Measurements from ENCODE around the gene CIRBP.

Gene CIRBP

DNA sequence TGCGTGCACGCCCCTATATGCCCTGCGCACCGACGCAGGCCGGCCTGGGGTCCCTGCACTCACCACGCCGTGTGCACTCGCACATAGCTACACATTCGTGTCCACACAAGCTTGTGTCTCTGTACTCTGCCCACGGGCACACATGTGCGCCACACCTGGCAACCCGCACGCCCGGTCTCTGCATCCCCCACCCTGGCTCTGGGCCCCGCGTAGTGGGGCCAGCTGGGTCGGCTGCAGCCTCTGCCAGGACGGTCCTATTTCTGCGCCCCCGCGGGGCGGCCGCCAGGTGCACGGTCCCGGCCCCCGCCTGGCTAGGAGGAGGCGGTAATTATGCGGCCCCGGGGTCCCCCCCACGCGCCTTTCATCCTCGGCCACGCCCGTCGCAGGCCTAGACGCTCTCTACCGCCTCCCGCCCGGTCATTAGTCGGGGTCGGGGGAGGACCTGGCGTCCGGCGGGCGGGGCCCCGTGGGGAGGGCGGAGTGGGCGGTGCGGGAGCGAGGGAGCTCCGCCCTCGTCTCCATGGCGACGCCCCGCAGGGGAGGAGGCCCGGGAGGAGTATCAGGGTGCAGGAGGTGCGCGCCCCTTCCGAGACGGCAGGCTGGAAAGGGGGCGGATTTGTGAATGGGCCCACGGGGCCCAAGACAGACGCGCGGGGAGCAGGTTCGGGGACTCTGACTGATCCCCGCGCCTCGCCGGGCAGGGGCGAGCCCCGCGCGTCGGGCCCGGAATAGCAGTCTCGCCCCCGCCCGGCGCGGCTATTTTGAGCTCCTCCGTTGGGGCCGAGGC is 2.8 kb upstream of the CIRBP start:
- no peaks in the 10 kb centered on the region for H3K27me3 ChIP-seq
- no peaks in the 10 kb centered on the region for H3K9me3 ChIP-seq
- H3K27ac ChIP-seq = peak overlapping the region; percentile 71
- no peak for TF ChIP-seq Cebpa-rat (IDR thresholded peaks at IDR 0.05)
- H3K4me3 ChIP-seq = peak overlapping the region; percentile 72
- H3K36me3 ChIP-seq = peaks cover 11% of the 10 kb centered on the region
- peak overlapping the region; percentile 100 for H3K4me2 ChIP-seq
- peaks cover 91% of the 10 kb centered on the region for H3K4me1 ChIP-seq
- peak overlapping the region; percentile 77 for H3K9ac ChIP-seq
- H4K20me1 ChIP-seq = peaks cover 51% of the 10 kb centered on the region

DNA sequence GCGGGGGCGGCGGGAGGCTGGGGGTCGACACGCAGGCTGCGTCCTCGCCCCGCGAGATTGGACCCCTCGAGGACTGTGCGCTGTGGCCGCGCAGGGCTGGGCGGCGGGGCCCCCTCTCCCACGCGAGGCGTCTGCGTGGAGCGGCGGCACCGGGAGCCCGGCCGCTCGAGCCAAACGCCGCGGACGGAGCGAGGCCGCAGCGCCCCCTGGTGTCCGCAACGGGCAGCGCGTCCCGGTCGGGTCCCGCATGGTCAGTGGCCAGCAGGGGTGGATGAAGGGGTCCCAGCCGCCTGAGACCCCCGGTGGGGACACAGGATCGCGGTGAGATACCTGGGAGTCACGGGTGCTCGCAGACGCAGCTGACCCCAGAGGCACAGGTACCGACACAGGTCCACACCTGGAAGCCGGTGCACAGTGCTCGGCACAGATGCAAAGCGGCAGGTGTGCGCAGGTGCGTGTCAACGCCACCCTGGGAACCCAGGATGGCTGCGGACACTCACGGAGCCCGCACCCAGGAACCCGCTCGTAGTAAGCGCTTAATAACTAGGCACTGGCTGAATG is 2.1 kb upstream of the CIRBP start:
- peak overlapping the region; percentile 77 for H3K9ac ChIP-seq
- peak overlapping the region; percentile 71 for H3K27ac ChIP-seq

DNA sequence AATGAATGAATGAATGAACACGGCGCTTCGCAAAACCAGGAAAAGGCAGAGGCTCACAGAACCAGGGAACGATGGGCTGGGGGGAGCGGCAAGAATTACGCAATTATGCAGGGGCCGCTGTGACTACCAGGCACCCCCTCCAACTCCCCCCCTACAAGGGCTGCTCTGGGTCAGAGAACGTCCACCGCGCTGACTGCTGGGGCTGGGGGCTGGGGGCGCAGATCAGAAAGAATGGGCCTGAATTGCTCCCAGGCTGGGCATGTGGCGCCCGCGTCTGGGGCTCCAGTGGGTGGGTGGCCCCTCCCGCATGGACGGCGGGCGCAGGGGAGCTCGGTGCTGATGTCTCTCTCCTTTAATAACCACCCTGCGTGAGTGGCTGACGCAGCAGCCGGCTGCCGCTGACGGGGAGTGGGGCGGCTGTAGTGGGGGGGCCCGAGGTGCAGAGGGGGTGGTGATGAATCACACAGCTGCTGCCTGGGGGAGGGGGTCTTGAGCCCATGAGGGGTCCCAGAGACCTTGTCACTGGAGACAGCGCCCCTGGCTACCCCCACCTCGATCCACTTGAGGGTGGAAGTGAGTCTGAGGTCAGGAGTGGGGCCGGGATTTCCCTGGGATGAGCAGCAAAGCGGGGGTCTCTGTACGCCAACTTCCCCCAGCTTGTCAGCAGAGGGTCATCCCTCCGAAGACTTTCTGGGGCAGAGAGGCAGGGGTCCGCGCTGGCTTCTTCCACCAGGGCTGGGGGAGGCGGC is 1.5 kb upstream of the CIRBP start:
- H4K20me1 ChIP-seq = peaks cover 64% of the 10 kb centered on the region
- H3K4me3 ChIP-seq = peak overlapping the region; percentile 72
- H3K27ac ChIP-seq = peak overlapping the region; percentile 37; the same call in 1 of the 2 replicates
- peaks cover 91% of the 10 kb centered on the region for H3K4me1 ChIP-seq
- no peaks in the 10 kb centered on the region for H3K9me3 ChIP-seq
- peaks cover 24% of the 10 kb centered on the region for H3K36me3 ChIP-seq
- peak; percentile 60; the same call in 1 of the 2 replicates for TF ChIP-seq Cebpa-rat (IDR thresholded peaks at IDR 0.05)
- H3K4me2 ChIP-seq = peak overlapping the region; percentile 100
- H3K27me3 ChIP-seq = no peaks in the 10 kb centered on the region
- 0 out of 2 replicates have a peak overlapping the region, but pooled peaks have one; percentile 77 for H3K9ac ChIP-seq

More for the DNA sequence above, 2.1 kb upstream of the CIRBP start:
- Histone ChIP-seq H3K36me3 (peaks cover 17% of the 10 kb centered on the region), H3K4me3 (peak overlapping the region; percentile 72), H3K27me3 (no peaks in the 10 kb centered on the region), H4K20me1 (peaks cover 58% of the 10 kb centered on the region), H3K4me2 (peak overlapping the region; percentile 100), H3K9me3 (no peaks in the 10 kb centered on the region), H3K4me1 (peaks cover 91% of the 10 kb centered on the region)
- TF ChIP-seq Cebpa-rat (IDR thresholded peaks at IDR 0.05) = no peak

DNA sequence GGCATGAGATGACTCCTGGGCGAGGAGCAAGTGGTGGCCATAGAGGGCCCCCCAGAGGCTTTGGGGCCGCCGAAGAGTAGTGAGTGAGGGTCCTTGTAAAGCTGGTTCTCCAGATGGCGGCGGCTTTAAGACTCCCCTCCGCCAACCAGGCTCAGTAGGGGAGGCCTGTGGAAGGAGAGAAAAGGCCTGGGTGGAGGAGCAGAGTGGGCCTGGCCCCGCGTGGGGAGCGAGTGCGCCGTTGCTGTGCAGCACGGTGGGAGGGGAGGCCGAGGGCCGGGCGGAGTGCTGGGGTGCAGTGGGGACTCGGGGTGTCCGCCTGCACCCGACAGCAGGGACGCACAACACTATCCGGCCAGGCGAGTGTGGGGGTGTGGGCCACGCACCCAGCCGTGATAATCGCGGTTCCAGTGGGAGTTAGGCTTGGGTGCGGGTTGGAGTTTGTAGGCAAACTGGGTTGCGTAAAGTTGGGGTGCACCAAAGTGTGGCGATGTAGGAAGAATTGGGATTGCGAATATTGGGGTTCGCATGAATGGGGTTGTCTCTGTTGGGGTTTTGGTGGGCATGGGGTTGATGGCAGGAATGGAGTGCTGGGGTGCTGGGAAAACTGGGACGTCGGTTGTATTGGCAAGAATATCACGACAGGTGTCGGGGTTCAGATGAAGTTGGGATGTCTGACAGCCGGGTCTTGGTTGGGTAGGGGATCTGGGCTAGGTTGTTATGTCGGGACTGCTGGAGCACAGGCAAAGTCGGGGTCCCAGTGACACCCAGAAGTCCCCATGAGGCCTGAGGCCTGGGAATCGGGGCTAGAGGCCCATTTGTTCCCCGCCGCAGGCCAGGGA is 687 bp upstream of the CIRBP start:
- Histone ChIP-seq H3K4me1 (peaks cover 91% of the 10 kb centered on the region), H3K9ac (0 out of 2 replicates have a peak overlapping the region, but pooled peaks have one; percentile 77), H3K36me3 (peaks cover 32% of the 10 kb centered on the region), H3K27ac (peak overlapping the region; percentile 37; the same call in 1 of the 2 replicates), H4K20me1 (peaks cover 67% of the 10 kb centered on the region), H3K27me3 (no peaks in the 10 kb centered on the region), H3K4me3 (peak overlapping the region; percentile 81; the same call in 1 of the 2 replicates), H3K9me3 (no peaks in the 10 kb centered on the region), H3K4me2 (peak overlapping the region; percentile 100)
- TF ChIP-seq Cebpa-rat (IDR thresholded peaks at IDR 0.05) = no peak

DNA sequence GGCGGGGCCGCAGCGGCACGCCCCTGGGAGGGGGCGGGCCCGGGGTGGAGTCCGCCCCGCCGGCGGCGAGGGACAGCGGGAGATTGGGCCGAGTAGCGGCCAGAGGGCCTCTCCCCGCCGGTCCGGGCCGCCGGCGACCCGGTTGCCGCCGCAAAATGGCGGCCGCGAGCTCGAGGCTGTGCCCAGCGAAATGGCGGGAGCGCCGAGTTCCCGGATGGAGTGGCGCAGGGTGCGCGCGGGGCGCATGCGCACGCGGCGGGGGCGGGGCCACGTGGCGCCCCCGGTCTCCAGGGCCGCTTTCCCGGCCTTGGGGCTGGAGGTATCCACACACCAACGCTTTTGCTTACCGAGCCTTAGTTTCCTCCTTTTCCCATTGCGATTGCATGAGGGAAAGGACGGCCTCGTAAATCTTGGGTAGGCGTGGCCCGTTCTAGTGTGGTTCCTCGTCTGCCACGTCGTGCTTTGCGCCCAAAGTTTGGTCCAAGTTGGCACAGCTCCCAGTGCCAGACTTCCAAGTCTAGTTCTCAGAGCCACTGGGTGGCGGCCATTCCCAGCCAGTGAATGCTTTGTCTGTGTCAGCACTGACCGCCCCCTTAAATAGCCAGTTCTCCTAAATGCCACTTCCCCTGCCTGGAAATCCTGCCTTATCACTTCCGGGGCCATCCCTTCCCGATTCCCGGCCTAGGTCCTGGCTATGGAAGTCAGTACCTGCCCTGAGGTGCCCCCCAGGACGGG is 513 bp downstream of the CIRBP start:
- peaks cover 67% of the 10 kb centered on the region for H4K20me1 ChIP-seq
- peaks cover 44% of the 10 kb centered on the region for H3K36me3 ChIP-seq
- H3K4me3 ChIP-seq = peak overlapping the region; percentile 81

DNA sequence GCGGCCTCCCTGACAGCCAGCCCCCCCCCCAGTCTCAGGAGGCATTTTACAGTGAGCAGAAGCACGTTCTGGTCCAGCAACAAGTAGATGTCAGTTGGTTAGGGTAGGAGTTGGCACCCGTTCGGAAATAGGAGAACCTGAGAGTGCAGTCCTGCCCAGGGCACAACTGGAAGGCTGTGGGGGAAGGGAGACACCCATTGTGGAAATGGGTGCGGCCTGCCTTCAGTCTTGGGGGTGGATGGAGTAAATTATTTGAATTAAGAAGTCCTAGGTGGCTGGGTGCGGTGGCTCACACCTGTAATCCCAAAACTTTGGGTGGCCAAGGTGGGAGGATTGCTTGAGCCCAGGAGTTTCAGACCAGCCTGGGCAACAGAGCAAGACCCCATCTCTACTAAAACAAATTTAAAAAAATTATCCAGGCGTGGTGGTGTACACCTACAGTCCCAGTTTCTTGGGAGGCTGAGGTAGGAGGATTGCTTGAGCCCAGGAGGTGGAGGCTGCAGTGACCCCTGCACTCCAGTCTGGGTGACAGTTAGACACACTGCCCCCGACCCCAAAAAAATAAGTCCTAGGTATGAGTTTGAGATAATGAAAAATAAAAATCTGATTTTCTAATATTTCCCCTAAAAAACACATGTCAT is 1.2 kb downstream of the CIRBP start:
- Histone ChIP-seq H4K20me1 (peaks cover 65% of the 10 kb centered on the region), H3K36me3 (peaks cover 49% of the 10 kb centered on the region), H3K4me1 (peaks cover 88% of the 10 kb centered on the region), H3K27ac (peak overlapping the region; percentile 99), H3K9ac (peak overlapping the region; percentile 98), H3K4me3 (peak overlapping the region; percentile 81), H3K4me2 (peak overlapping the region; percentile 99), H3K9me3 (no peaks in the 10 kb centered on the region), H3K27me3 (no peaks in the 10 kb centered on the region)
- TF ChIP-seq Cebpa-rat (IDR thresholded peaks at IDR 0.05) = no peak

More for the DNA sequence above, 513 bp downstream of the CIRBP start:
- TF ChIP-seq Cebpa-rat (IDR thresholded peaks at IDR 0.05) = no peak
- Histone ChIP-seq H3K27ac (peak overlapping the region; percentile 99), H3K9ac (peak overlapping the region; percentile 98), H3K9me3 (no peaks in the 10 kb centered on the region), H3K27me3 (no peaks in the 10 kb centered on the region), H3K4me1 (peaks cover 90% of the 10 kb centered on the region), H3K4me2 (peak overlapping the region; percentile 99)

DNA sequence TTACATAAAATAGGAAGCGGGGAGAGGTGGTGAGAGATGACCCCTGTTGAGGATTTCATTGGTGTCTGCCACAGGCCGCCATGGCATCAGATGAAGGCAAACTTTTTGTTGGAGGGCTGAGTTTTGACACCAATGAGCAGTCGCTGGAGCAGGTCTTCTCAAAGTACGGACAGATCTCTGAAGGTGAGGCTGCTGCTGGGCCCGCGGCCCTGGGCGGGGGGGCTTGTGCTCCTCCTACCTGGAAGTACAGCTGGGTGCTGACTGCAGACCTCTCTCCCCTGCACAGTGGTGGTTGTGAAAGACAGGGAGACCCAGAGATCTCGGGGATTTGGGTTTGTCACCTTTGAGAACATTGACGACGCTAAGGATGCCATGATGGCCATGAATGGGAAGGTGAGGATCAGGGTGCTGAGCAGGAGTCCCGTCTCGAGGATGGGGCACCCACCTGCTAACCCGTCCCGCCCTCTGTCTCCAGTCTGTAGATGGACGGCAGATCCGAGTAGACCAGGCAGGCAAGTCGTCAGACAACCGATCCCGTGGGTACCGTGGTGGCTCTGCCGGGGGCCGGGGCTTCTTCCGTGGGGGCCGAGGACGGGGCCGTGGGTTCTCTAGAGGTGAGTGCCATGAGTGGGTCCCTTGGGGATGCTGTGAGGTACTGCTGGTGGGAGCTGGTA is 1.9 kb downstream of the CIRBP start:
- Histone ChIP-seq H3K4me1 (peaks cover 81% of the 10 kb centered on the region), H3K36me3 (peaks cover 49% of the 10 kb centered on the region), H3K27ac (peak overlapping the region; percentile 99), H3K9ac (peak overlapping the region; percentile 98), H3K4me2 (peak overlapping the region; percentile 99), H3K27me3 (no peaks in the 10 kb centered on the region), H3K9me3 (no peaks in the 10 kb centered on the region), H4K20me1 (peaks cover 62% of the 10 kb centered on the region), H3K4me3 (peak overlapping the region; percentile 81)
- no peak for TF ChIP-seq Cebpa-rat (IDR thresholded peaks at IDR 0.05)
